Activated naive CD4-positive, alpha-beta T cell treated with anti-CD3 and anti-CD28 coated beads, Interleukin-2, amount 50 U/mL, for 24 hours (primary cell): Measurements from ENCODE around the gene ACSS3.
"Not testable (repeated sequence)": the region's sequence is repeated elsewhere in the genome, so short reads cannot be mapped to it uniquely, and the experiment has no call there.

Source experiments
- H3K27ac Mint-ChIP-seq: one replicate; pipeline ENCODE4 v1.8.0; 2021; ENCODE audit warnings: mild to moderate bottlenecking, mixed read lengths
- H3K27me3 Mint-ChIP-seq: one replicate; pipeline ENCODE4 v1.8.0; 2021; ENCODE audit warnings: mixed read lengths
- H3K36me3 Mint-ChIP-seq: one replicate; pipeline ENCODE4 v1.8.0; 2021; ENCODE audit warnings: mixed read lengths
- H3K4me1 Mint-ChIP-seq: one replicate; pipeline ENCODE4 v1.8.0; 2021; ENCODE audit warnings: mixed read lengths
- H3K4me3 Mint-ChIP-seq: one replicate; pipeline ENCODE4 v1.8.0; 2021; ENCODE audit warnings: mild to moderate bottlenecking, mixed read lengths
- H3K9me3 Mint-ChIP-seq: one replicate; pipeline ENCODE4 v1.8.0; 2021; ENCODE audit warnings: mixed read lengths

The ACSS3 gene

GRCh38 chr12:81077686-81078441 lies at the start of gene ACSS3:
Gene ACSS3, plus strand, starts transcription at chr12:81078079. Its CDS starts 42 bp downstream, at chr12:81078121.
- H3K4me1 Mint-ChIP-seq: no peaks in the 10 kb centered on the region
- H3K27ac Mint-ChIP-seq: no peak within 1 kb of the TSS
- no peaks in the 10 kb centered on the region for H3K36me3 Mint-ChIP-seq
- peaks cover 23% of the 10 kb centered on the region for H3K27me3 Mint-ChIP-seq
- no peak within 1 kb of the TSS for H3K4me3 Mint-ChIP-seq
- H3K9me3 Mint-ChIP-seq: peaks cover 5% of the 10 kb centered on the region

GRCh38 chr12:81034926-81035325 lies 43.0 kb upstream of the ACSS3 start:
- Mint-ChIP-seq H3K4me1 (no peaks in the 10 kb centered on the region), H3K36me3 (no peaks in the 10 kb centered on the region), H3K27me3 (no peaks in the 10 kb centered on the region), H3K9me3 (peaks cover 9% of the 10 kb centered on the region), H3K27ac (no peak overlapping the region), H3K4me3 (no peak overlapping the region)

- Mint-ChIP-seq H3K4me3 (no peak overlapping the region), H3K27ac (no peak overlapping the region), H3K36me3 (no peaks in the 10 kb centered on the region), H3K27me3 (no peaks in the 10 kb centered on the region), H3K9me3 (peaks cover 4% of the 10 kb centered on the region), H3K4me1 (no peaks in the 10 kb centered on the region)
These were observed 38.6 kb upstream of the ACSS3 start for GRCh38 chr12:81039231-81039630.

- Mint-ChIP-seq H3K36me3 (no peaks in the 10 kb centered on the region), H3K4me1 (no peaks in the 10 kb centered on the region), H3K9me3 (no peaks in the 10 kb centered on the region), H3K4me3 (no peak overlapping the region), H3K27me3 (no peaks in the 10 kb centered on the region), H3K27ac (no peak overlapping the region)
These were observed 33.7 kb upstream of the ACSS3 start for GRCh38 chr12:81043979-81044740.

GRCh38 chr12:81064971-81065370 lies 12.9 kb upstream of the ACSS3 start:
- not testable (repeated sequence) for H3K9me3 Mint-ChIP-seq, H3K36me3 Mint-ChIP-seq

GRCh38 chr12:81070846-81071245 lies 7.0 kb upstream of the ACSS3 start:
- Mint-ChIP-seq H3K4me1 (no peaks in the 10 kb centered on the region), H3K4me3 (no peak overlapping the region), H3K27ac (no peak overlapping the region), H3K36me3 (no peaks in the 10 kb centered on the region), H3K9me3 (peaks cover 5% of the 10 kb centered on the region), H3K27me3 (no peaks in the 10 kb centered on the region)

More at GRCh38 chr12:81064971-81065370, 12.9 kb upstream of the ACSS3 start:
- not testable (repeated sequence) for H3K27me3 Mint-ChIP-seq, H3K4me1 Mint-ChIP-seq, H3K27ac Mint-ChIP-seq, H3K4me3 Mint-ChIP-seq

- peaks cover 10% of the 10 kb centered on the region for H3K9me3 Mint-ChIP-seq
- no peak overlapping the region for H3K27ac Mint-ChIP-seq
- H3K4me1 Mint-ChIP-seq: no peaks in the 10 kb centered on the region
- no peak overlapping the region for H3K4me3 Mint-ChIP-seq
- no peaks in the 10 kb centered on the region for H3K36me3 Mint-ChIP-seq
- H3K27me3 Mint-ChIP-seq: peaks cover 23% of the 10 kb centered on the region
These were observed 2.3 kb upstream of the ACSS3 start for GRCh38 chr12:81075539-81075938.

GRCh38 chr12:81077329-81077685 lies 572 bp upstream of the ACSS3 start:
- Mint-ChIP-seq H3K4me3 (no peak overlapping the region), H3K27ac (no peak overlapping the region)

GRCh38 chr12:81078469-81079196 lies 754 bp downstream of the ACSS3 start:
- Mint-ChIP-seq H3K4me3 (no peak overlapping the region), H3K4me1 (no peaks in the 10 kb centered on the region), H3K9me3 (peaks cover 5% of the 10 kb centered on the region), H3K27me3 (peaks cover 23% of the 10 kb centered on the region), H3K36me3 (no peaks in the 10 kb centered on the region), H3K27ac (no peak overlapping the region)

More at GRCh38 chr12:81077329-81077685, 572 bp upstream of the ACSS3 start:
- H3K36me3 Mint-ChIP-seq: no peaks in the 10 kb centered on the region
- peaks cover 23% of the 10 kb centered on the region for H3K27me3 Mint-ChIP-seq
- peaks cover 5% of the 10 kb centered on the region for H3K9me3 Mint-ChIP-seq
- H3K4me1 Mint-ChIP-seq: no peaks in the 10 kb centered on the region

GRCh38 chr12:81079280-81080076 lies 1.6 kb downstream of the ACSS3 start:
- H3K36me3 Mint-ChIP-seq: no peaks in the 10 kb centered on the region
- H3K9me3 Mint-ChIP-seq: peaks cover 5% of the 10 kb centered on the region
- H3K4me3 Mint-ChIP-seq: no peak overlapping the region
- peaks cover 23% of the 10 kb centered on the region for H3K27me3 Mint-ChIP-seq
- H3K27ac Mint-ChIP-seq: no peak overlapping the region
- no peaks in the 10 kb centered on the region for H3K4me1 Mint-ChIP-seq

GRCh38 chr12:81080431-81080983 lies 2.6 kb downstream of the ACSS3 start:
- H3K36me3 Mint-ChIP-seq: no peaks in the 10 kb centered on the region
- H3K4me3 Mint-ChIP-seq: no peak overlapping the region
- H3K9me3 Mint-ChIP-seq: peaks cover 5% of the 10 kb centered on the region
- H3K27ac Mint-ChIP-seq: no peak overlapping the region
- H3K4me1 Mint-ChIP-seq: no peaks in the 10 kb centered on the region
- H3K27me3 Mint-ChIP-seq: peaks cover 23% of the 10 kb centered on the region

- Mint-ChIP-seq H3K9me3 (peaks cover 5% of the 10 kb centered on the region), H3K27ac (no peak overlapping the region), H3K4me1 (no peaks in the 10 kb centered on the region), H3K36me3 (no peaks in the 10 kb centered on the region), H3K27me3 (peaks cover 20% of the 10 kb centered on the region), H3K4me3 (no peak overlapping the region)
These were observed 3.8 kb downstream of the ACSS3 start for GRCh38 chr12:81081726-81082125.

GRCh38 chr12:81083018-81083417 lies 5.1 kb downstream of the ACSS3 start:
- Mint-ChIP-seq H3K9me3 (peaks cover 5% of the 10 kb centered on the region), H3K27me3 (peaks cover 12% of the 10 kb centered on the region), H3K4me1 (no peaks in the 10 kb centered on the region), H3K27ac (no peak overlapping the region), H3K36me3 (no peaks in the 10 kb centered on the region), H3K4me3 (no peak overlapping the region)

GRCh38 chr12:81083906-81084513 lies 6.1 kb downstream of the ACSS3 start:
- Mint-ChIP-seq H3K27ac (no peak overlapping the region), H3K36me3 (no peaks in the 10 kb centered on the region), H3K4me1 (no peaks in the 10 kb centered on the region), H3K27me3 (peaks cover 5% of the 10 kb centered on the region), H3K9me3 (peaks cover 5% of the 10 kb centered on the region), H3K4me3 (no peak overlapping the region)
